ENCODE data around the gene NEURL1B.
A peak's percentile ranks its signal among the peaks of the same experiment; 100 is the strongest.
"Not testable (repeated sequence)": the region's sequence is repeated elsewhere in the genome, so short reads cannot be mapped to it uniquely, and the experiment has no call there.

The NEURL1B gene

DNA sequence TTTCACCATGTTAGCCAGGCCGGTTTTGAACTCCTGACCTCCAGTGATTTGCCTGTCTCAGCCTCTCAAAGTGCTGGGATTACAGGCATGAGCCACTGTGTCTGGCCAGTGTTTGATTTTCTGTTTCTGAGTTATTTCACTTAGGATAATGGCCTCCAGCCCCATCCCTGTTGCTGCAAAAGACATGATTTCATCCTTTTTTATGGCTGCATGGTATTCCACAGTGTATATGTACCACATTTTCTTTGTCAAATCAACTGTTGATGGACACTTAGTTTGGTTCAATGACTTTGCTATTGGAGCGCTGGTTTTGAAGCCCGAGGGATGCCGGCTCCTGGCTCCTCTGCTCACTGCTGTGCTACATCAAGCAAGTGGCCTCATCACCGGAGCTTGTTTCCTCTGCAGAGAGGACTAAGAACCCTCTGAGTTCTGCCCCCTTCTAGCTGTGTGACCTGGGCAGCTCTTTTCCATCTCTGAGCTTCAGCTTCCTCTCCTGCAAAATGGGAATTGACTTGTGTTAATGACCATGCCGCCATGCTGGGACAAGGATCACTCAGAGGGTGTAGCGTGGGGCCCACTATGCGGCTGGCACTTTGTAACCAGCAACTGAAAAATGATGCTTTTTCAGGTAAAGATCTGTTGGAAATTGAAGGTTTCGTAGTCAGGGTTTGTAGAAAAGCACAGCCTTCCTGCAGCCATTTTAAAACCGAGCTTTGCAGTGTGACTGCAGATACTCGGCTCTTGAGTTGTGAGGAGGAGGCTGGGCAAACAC, 4.6 kb upstream of the NEURL1B start:
- DNase-seq: no peak

DNA sequence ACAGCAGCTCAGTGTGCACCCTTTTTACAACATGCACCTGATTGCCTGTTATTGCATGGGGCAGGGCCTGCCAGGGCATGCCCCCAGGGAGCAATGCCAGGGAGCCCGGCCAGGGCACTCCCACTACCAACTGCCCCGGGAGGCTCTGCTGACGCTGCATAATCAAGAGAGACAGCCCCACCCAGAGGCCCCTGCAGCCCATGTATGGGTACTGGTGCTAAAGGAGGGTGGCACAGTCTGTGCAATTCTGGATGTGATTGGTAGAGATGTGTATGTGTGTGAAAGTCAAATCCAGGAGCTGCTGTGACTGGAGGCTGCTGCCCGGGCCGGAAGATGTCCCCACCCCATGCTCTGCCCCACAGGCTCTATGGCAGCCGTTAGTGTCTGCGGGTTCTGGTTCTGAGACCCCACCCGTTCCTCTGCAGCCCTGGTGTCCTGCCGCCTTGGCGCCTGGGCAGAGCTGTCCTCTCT, 3.9 kb upstream of the NEURL1B start:
- peak; percentile 67 for DNase-seq

DNA sequence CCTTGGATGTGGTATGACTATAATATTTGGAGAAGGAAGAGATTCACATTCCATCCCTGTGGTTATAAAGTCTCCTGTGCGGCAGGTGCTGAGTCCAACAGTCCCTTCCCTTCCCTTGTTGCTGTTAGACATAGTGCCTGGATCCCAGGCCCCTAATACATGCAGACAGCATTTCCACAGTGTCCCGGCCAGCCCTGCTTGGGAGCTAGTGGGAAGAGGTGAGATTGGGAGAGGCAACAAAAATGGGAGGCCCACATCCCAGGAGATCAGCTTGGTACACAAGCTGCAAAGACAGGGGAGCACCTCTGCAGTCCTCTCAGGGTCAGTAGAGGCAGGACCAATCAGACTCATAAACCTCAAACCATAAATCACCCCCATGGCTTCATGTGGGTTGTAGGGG, 3.3 kb upstream of the NEURL1B start:
- no peak for DNase-seq

DNA sequence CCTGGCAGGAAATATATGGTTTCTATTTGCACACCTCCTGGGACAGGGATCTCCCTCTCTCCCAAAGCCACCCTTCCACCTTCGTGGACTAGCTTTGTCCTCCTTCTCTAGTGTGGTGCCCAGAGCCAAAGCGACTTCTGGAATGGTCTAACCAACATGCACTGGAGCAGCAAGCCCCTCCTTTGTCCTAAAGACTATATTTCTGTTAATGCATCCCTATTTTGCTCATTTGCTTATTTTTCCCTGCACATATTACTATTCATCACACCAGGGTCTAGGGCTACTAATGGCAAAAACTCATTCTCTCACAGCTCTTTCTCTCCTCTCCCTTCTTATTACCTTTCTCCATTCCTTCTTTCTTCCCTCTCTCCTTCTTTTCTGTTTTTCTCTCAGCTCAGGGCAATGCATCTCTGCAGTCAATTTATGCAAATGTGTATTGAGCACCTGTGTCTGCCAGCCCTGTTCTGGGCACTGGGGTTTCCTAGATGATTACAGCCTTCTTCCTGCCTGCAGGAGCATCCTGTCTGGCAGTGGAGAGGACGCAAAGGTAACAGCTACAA, 2.8 kb upstream of the NEURL1B start:
- no peak for DNase-seq

DNA sequence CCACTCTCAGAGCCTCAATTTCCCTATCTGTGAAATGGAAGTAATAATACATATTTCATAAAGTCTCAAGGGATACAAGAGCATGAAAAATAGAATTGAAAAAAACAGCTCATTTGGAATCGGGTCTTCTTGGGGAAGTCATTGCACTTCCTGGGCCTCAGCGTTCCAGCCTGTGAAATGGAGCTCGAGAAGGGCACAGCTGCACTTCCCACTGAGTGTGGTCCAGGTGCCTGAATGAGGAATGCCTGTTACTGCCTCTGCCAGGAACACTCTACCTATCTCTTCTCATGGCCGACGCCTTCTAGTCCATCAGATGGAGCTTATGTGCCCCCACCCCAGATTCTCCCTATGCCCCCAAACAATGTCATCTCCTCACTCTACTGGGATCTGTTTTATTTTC, 924 bp upstream of the NEURL1B start:
- no peak for DNase-seq

- no peak for DNase-seq
These were observed 442 bp downstream of the NEURL1B start for GRCh38 chr5:172641359-172642050.

- DNase-seq: no peak
These were observed 967 bp downstream of the NEURL1B start for GRCh38 chr5:172642051-172642409.

DNA sequence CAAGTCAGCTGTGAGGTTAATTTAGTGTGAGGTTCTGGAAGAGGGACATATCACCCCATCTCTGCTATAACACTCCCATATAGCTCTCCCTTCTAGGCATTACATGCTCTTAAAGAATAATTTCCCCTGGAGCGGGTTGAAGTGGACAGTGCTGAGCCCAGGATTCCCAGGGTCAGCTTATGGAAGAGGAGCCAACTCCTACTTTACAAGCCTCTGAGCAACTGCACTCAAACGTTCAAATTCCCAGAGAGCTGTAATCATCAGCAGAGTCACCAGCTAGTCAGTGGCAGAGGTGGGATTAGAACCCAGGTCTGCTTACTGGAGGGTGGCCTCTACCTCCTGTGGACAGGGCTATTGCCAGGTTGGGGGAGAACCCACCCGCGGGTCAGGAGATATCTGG, 1.4 kb downstream of the NEURL1B start:
- no peak for DNase-seq

- no peak for DNase-seq
These were observed 2.1 kb downstream of the NEURL1B start for GRCh38 chr5:172642926-172643871.

DNA sequence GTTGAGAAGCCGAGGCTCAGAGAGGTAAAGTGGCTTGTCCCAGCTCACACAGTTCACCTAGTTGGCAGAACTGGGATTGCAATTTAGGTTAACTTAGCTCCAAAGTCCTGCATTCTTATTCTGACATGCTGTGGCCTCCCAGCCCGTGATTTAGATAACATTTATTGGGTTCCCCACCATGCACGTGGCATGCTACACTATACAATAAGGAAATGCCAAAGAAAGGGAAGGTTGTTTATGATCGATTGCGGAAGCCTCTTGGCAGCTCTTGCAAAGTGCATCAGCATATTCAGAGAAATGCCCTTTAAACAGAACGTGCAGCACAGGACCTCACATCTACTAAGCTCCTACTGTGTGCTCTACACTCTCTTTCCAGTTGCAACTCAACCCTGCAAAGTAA, 3.2 kb downstream of the NEURL1B start:
- DNase-seq: no peak

GRCh38 chr5:172644711-172645110, 3.6 kb downstream of the NEURL1B start:
- no peak for DNase-seq

GRCh38 chr5:172645271-172646055, 4.4 kb downstream of the NEURL1B start:
- no peak for DNase-seq

- no peak for DNase-seq
These were observed 5.7 kb downstream of the NEURL1B start for GRCh38 chr5:172646716-172647285.

GRCh38 chr5:172647352-172648012, 6.4 kb downstream of the NEURL1B start:
- no peak for DNase-seq

GRCh38 chr5:172648013-172648381, 6.9 kb downstream of the NEURL1B start:
- no peak for DNase-seq

DNA sequence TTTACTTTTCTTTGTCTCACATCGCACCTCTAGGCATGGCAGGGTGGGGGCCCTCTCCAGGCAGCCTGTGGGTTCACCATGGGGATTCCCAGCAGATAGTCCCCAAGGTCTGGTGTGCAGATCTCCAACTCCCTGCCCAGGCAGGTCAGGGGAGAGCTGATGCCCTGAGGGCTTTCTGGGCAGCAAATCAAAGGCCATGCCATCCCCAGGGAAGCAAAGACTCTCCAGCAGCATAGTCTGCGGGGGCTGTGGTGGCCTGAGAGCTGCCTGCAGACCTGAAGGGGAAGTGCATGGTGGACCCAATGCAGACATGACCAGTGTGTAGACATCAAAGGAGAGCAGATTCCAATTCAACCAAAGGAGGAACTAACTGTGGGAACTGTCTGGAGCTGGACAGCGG, 7.7 kb downstream of the NEURL1B start:
- DNase-seq: no peak

DNA sequence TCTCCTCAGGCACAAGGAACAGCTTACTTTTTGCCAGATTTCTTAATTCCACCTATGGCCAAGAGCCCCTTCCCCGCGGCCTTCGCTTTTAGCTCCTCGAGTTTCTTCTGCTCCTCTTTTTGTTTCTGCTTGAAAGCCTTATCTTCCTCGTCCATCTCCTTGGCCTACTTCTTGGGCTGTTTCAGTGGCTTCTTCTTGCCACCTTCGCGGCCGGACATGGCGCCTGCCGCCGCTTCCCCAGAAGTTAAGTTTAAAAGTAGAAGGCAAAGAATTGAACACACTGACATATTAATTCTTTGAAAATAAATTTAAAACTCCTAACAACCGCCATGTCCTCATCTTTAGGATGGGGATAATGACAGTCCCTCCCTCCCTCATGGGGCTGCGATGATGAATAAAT, 15.4 kb downstream of the NEURL1B start:
- not testable (repeated sequence) for DNase-seq

DNA sequence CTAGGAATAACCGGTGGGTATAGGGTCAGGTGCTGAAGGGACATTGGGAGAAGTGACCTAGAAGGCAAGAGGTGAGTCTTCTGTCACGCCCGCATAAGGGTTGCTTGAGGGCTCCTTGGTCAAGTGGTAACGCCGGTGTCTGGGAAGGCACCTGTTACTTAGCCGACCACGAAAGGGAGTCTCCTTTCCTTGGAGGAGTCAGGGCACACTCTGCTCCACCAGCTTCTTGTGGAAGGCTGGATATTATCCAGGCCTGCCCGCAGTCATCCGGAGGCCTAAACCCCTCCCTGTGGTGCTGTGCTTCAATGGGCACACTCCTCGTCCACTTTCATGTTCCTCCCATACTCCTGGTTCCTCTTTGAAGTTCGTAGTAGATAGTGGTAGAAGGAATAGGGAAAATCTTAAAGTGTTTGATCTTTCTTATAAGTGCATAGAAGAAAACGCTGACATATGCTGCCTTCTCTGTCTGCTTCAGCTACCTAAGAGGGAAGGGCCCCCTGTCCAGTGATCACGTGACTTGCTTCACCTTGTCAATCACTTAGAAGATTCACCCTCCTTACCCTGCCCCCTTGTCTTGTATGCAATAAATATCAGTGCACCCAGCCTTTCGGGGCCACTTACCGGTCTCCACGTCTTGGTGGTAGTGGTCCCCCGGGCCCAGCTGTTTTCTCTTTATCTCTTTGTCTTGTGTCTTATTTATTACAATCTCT, 16.6 kb downstream of the NEURL1B start:
- DNase-seq: not testable (repeated sequence)

DNA sequence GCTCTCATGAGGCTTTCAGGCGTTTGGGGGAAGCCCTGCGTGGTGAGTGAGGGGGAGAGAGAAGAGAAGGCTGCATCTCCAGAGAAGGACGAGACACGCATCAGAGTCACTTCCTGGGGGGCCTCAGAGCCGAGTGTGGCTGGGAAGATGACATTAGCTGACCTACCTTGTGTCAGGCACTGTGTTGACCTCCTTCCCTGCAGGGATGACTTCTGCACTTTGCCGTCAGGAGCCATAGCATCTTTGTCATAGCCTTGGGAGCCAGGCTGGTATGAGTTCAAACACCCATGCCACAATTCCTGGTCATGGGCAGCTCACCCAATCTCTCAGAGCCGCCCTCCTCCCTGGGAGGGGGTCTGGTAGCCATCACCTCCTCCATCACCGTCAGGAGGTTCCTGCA, 17.3 kb downstream of the NEURL1B start:
- DNase-seq: no peak

DNA sequence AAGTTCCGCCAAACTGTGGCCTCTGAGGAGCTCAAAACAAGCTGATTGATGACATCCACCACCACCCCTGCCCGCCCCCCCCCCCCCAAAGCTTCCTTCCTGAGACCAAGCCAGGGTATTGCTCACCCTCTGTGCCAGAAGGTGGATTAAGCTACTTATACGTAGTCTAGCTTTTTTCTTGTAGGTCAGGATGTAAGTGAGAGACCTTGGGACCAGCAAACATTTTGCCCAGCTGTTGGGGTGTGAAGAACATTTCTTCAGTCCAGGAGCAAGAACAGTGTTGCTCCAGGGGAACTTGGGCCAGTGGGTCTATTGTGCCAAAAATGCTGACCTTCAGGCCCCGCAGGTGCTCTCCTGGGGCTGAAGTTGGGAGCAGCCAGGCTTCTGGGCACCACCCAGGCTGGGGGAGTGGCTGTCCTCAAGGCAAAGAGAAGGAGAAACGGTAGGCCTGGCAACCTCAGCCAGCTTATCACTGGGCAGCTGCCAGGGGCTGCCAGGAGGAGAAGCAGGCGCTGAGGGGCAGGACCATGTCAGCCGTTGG, 18.0 kb downstream of the NEURL1B start:
- DNase-seq: no peak

DNA sequence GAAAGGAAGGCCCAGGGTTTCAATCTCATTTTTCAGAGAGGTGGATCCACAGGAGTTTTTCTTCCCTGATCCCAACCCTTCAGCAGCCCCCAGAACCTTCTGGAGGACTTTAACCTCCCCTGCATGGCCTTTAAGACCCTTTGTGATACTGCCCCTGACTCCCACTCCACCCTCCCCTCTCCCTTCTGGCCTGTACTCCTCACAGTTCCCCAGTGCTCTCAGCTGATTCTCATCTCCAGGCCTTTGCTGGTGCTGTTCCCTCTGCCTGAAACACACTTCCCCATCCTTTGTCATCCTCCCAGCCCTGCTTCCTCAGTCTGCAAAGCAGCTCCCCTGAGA, 18.5 kb downstream of the NEURL1B start:
- DNase-seq: no peak
